NAMALWA (cell line): ENCODE measurements around the gene CMSS1.
"Not testable (repeated sequence)": the region's sequence is repeated elsewhere in the genome, so short reads cannot be mapped to it uniquely, and the experiment has no call there.

Experiments
- DNase-seq: peaks from one replicate; pipeline ENCODE4 v3.0.0-alpha.2; 2015; ENCODE audit warnings: low spot score

The CMSS1 gene

GRCh38 chr3:100083209-100083608 lies 265.5 kb downstream of the CMSS1 start:
- DNase-seq, result no peak

GRCh38 chr3:100084100-100084806 lies 266.6 kb downstream of the CMSS1 start:
- no peak for DNase-seq

GRCh38 chr3:100086401-100086800 lies 268.7 kb downstream of the CMSS1 start:
- no peak for DNase-seq

GRCh38 chr3:100087198-100087597 lies 269.5 kb downstream of the CMSS1 start:
- no peak for DNase-seq

GRCh38 chr3:100088735-100089368 lies 271.2 kb downstream of the CMSS1 start:
- DNase-seq, result no peak

- DNase-seq, result peak; percentile 29
These were observed 272.4 kb downstream of the CMSS1 start for GRCh38 chr3:100089812-100090668.

GRCh38 chr3:100090669-100091005 lies 273.0 kb downstream of the CMSS1 start:
- DNase-seq, result no peak

- DNase-seq, result no peak
These were observed 276.2 kb downstream of the CMSS1 start for GRCh38 chr3:100093831-100094230.

GRCh38 chr3:100096286-100096685 lies 278.6 kb downstream of the CMSS1 start:
- DNase-seq, result not testable (repeated sequence)

GRCh38 chr3:100096866-100097265 lies 279.2 kb downstream of the CMSS1 start:
- DNase-seq, result no peak

- no peak for DNase-seq
These were observed 280.5 kb downstream of the CMSS1 start for GRCh38 chr3:100097919-100098783.

- no peak for DNase-seq
These were observed 281.1 kb downstream of the CMSS1 start for GRCh38 chr3:100098784-100099070.

GRCh38 chr3:100099621-100100020 lies 282.0 kb downstream of the CMSS1 start:
- no peak for DNase-seq

- DNase-seq, result no peak
These were observed 282.8 kb downstream of the CMSS1 start for GRCh38 chr3:100100425-100100824.

- no peak for DNase-seq
These were observed 285.1 kb downstream of the CMSS1 start for GRCh38 chr3:100102757-100103156.

- peak; percentile 9 for DNase-seq
These were observed 286.1 kb downstream of the CMSS1 start for GRCh38 chr3:100103558-100104441.

- no peak for DNase-seq
These were observed 286.8 kb downstream of the CMSS1 start for GRCh38 chr3:100104442-100104798.

GRCh38 chr3:100104817-100105413 lies 287.3 kb downstream of the CMSS1 start:
- DNase-seq, result peak; percentile 5

GRCh38 chr3:100105501-100105900 lies 287.8 kb downstream of the CMSS1 start:
- peak; percentile 50 for DNase-seq

GRCh38 chr3:100106094-100106493 lies 288.4 kb downstream of the CMSS1 start:
- DNase-seq, result no peak
